Renal cortex interstitium (tissue), 11 donors: ENCODE results near the gene MTURN. TPM values are rescaled to one million over a fixed set of nuclear protein-coding genes. Genes with fewer than 3 reads are reported as not detected.

Source experiments
- DNase-seq, 11 donors: peaks; one replicate each; pipeline ENCODE4 v3.0.0-alpha.2; 2013; ENCODE audit warnings: low read depth in 9 of 11, low spot score in 4 of 11; ENCODE audit errors: extremely low read depth in 1 of 11
- polyA plus RNA-seq, 3 donors: library from polyadenylated mRNA; unstranded; fragments of 120-200 nt; gene quantifications; one replicate each; pipeline ENCODE4 v1.2.1, GENCODE V29; 2013; ENCODE audit not compliant: insufficient read length in 3 of 3

Gene MTURN
- polyA plus RNA-seq, 3 donors, result 74.2 to 89.5 (median 87.1) TPM

- no peak for DNase-seq
These were observed 37.1 kb downstream of the MTURN start for GRCh38 chr7:30171766-30172447.

GRCh38 chr7:30172451-30172850, 37.7 kb downstream of the MTURN start:
- DNase-seq, result no peak

- no peak for DNase-seq
These were observed 38.5 kb downstream of the MTURN start for GRCh38 chr7:30173058-30173897.

GRCh38 chr7:30175180-30175579, 40.4 kb downstream of the MTURN start:
- DNase-seq, result no peak

- DNase-seq, result no peak
These were observed 40.9 kb downstream of the MTURN start for GRCh38 chr7:30175636-30176147.

GRCh38 chr7:30176463-30177109, 41.8 kb downstream of the MTURN start:
- DNase-seq, result no peak

- no peak for DNase-seq
These were observed 42.4 kb downstream of the MTURN start for GRCh38 chr7:30177186-30177585.

GRCh38 chr7:30177965-30178364, 43.2 kb downstream of the MTURN start:
- no peak for DNase-seq

GRCh38 chr7:30178748-30179436, 44.1 kb downstream of the MTURN start:
- DNase-seq, result no peak

GRCh38 chr7:30180718-30181117, 45.9 kb downstream of the MTURN start:
- no peak for DNase-seq

- DNase-seq, result no peak
These were observed 46.4 kb downstream of the MTURN start for GRCh38 chr7:30181211-30181610.

- DNase-seq, result no peak
These were observed 47.1 kb downstream of the MTURN start for GRCh38 chr7:30181736-30182522.

- DNase-seq, result no peak
These were observed 48.0 kb downstream of the MTURN start for GRCh38 chr7:30182814-30183213.

GRCh38 chr7:30183749-30184369, 49.1 kb downstream of the MTURN start:
- DNase-seq, result no peak

- no peak for DNase-seq
These were observed 50.2 kb downstream of the MTURN start for GRCh38 chr7:30184791-30185487.

GRCh38 chr7:30185496-30185895, 50.7 kb downstream of the MTURN start:
- no peak for DNase-seq

- no peak for DNase-seq
These were observed 51.9 kb downstream of the MTURN start for GRCh38 chr7:30186725-30187124.

GRCh38 chr7:30187513-30187912, 52.7 kb downstream of the MTURN start:
- no peak for DNase-seq
